ENCODE measurements around the gene YBX3.

YBX3 gene

DNA sequence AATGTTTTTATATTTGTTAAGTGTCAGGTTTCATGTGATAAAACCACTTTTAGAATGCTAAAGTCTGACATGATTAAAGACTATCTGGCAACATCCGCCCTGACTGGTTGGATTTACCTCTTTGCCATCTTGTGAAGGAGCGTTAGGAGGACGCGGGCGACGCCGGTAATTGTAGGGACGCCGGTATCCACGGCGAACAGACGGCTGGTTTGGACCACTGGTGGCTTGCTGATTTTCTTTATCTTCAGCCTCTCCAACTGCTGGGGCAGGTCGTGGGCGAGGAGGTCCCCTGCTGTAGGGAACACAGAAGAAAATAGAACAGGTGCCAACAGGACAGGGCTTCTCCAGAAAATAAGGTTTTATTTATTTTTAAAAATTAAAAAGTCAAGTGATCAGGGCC, 21.3 kb downstream of the YBX3 start:
- TF ChIP-seq EZH2phosphoT487 (IDR thresholded peaks at IDR 0.05; ENCODE audit: borderline replicate concordance, low read length), result no peak
- TF ChIP-seq, protein P1, sequence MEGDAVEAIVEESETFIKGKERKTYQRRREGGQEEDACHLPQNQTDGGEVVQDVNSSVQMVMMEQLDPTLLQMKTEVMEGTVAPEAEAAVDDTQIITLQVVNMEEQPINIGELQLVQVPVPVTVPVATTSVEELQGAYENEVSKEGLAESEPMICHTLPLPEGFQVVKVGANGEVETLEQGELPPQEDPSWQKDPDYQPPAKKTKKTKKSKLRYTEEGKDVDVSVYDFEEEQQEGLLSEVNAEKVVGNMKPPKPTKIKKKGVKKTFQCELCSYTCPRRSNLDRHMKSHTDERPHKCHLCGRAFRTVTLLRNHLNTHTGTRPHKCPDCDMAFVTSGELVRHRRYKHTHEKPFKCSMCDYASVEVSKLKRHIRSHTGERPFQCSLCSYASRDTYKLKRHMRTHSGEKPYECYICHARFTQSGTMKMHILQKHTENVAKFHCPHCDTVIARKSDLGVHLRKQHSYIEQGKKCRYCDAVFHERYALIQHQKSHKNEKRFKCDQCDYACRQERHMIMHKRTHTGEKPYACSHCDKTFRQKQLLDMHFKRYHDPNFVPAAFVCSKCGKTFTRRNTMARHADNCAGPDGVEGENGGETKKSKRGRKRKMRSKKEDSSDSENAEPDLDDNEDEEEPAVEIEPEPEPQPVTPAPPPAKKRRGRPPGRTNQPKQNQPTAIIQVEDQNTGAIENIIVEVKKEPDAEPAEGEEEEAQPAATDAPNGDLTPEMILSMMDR (IDR thresholded peaks at IDR 0.05; ENCODE audit: low read depth, low read length, poor library complexity, severe bottlenecking), result no peak
- Histone ChIP-seq H4K20me1 (ENCODE audit: control insufficient read depth, insufficient read depth, low read depth, low read length) (no peaks in the 10 kb centered on the region), H3K79me2 (ENCODE audit: control insufficient read depth, low read length) (no peaks in the 10 kb centered on the region), H3K36me3 (ENCODE audit: control insufficient read depth, low read length) (no peaks in the 10 kb centered on the region), H3K4me1 (ENCODE audit: control insufficient read depth, low read length) (no peaks in the 10 kb centered on the region), H3K9me3 (ENCODE audit: control insufficient read depth, insufficient read depth, low read length) (no peaks in the 10 kb centered on the region), H3K27me3 (ENCODE audit: control insufficient read depth, low read length) (no peaks in the 10 kb centered on the region; the same call in 1 of the 2 replicates), H3K9me2 (replicated peaks; ENCODE audit: control insufficient read depth, low read length) (no peaks in the 10 kb centered on the region), H3K27ac (ENCODE audit: low read depth, low read length) (no peak overlapping the region), H3F3A (ENCODE audit: control insufficient read depth, insufficient read depth) (no peaks in the 10 kb centered on the region), H3K4me3 (ENCODE audit: low read length) (no peak overlapping the region), H3K4me2 (ENCODE audit: low read length) (no peak overlapping the region)

DNA sequence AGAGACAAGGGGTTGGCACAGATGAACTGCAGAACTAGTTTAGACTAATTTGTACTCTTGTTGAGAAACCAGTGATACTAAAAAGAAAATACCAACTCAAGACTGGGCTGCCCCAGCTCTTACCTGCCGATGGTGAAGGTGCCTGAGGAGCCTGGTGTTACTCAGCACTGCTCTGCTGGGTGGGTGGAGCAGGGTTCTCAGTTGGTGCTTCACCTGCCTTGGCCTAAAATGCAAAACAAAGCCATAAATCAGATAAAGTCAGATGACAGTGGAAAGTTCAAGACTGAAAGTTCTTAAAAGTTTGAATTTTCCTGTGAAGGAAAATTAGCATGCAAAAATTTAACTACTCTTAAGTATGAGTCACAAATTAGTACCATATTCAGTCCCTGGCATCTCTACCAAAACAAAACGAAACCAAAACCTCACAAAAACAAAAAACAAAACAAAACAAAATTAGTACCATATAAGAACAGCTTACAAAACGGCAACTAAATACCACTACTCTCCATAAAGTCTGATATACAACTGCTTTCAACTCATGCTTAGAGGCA, 21.9 kb downstream of the YBX3 start:
- H3K79me2 ChIP-seq (ENCODE audit: control insufficient read depth, low read length), result no peaks in the 10 kb centered on the region
- H3K9me3 ChIP-seq (ENCODE audit: control insufficient read depth, insufficient read depth, low read length), result no peaks in the 10 kb centered on the region
- no peak overlapping the region for H3K27ac ChIP-seq (ENCODE audit: low read depth, low read length)
- H3F3A ChIP-seq (ENCODE audit: control insufficient read depth, insufficient read depth), result no peaks in the 10 kb centered on the region
- H3K9me2 ChIP-seq (replicated peaks; ENCODE audit: control insufficient read depth, low read length), result no peaks in the 10 kb centered on the region
- H3K36me3 ChIP-seq (ENCODE audit: control insufficient read depth, low read length), result no peaks in the 10 kb centered on the region
- no peaks in the 10 kb centered on the region for H4K20me1 ChIP-seq (ENCODE audit: control insufficient read depth, insufficient read depth, low read depth, low read length)
- no peak for TF ChIP-seq EZH2phosphoT487 (IDR thresholded peaks at IDR 0.05; ENCODE audit: borderline replicate concordance, low read length)
- TF ChIP-seq, protein P1 (IDR thresholded peaks at IDR 0.05; ENCODE audit: low read depth, low read length, poor library complexity, severe bottlenecking), result no peak
- H3K4me3 ChIP-seq (ENCODE audit: low read length), result no peak overlapping the region
- no peaks in the 10 kb centered on the region for H3K4me1 ChIP-seq (ENCODE audit: control insufficient read depth, low read length)
- H3K4me2 ChIP-seq (ENCODE audit: low read length), result no peak overlapping the region
- H3K27me3 ChIP-seq (ENCODE audit: control insufficient read depth, low read length), result no peaks in the 10 kb centered on the region; the same call in 1 of the 2 replicates

DNA sequence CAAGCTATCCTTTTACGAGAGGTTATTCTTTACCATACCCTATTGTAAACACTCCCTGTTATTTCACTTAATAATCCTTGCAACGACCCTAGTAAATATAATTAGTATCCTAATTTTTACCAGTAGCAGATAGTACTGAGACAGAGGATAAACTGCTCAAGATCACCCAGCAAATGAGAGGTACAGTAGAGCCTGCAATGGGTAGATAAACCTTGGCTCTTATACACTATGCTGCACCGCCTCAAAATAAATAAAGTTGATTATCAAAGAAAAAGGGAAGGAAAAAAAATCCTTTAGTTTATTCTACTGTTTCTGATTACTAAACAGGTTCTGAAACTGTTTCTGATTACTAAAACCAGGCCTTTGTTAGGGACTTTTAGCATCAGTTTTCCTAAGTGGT, 22.5 kb downstream of the YBX3 start:
- H3F3A ChIP-seq (ENCODE audit: control insufficient read depth, insufficient read depth), result no peaks in the 10 kb centered on the region
- H3K9me2 ChIP-seq (replicated peaks; ENCODE audit: control insufficient read depth, low read length), result no peaks in the 10 kb centered on the region
- H3K79me2 ChIP-seq (ENCODE audit: control insufficient read depth, low read length), result no peaks in the 10 kb centered on the region
- H3K27me3 ChIP-seq (ENCODE audit: control insufficient read depth, low read length), result no peaks in the 10 kb centered on the region
- TF ChIP-seq, protein P1 (IDR thresholded peaks at IDR 0.05; ENCODE audit: low read depth, low read length, poor library complexity, severe bottlenecking), result no peak
- no peak for TF ChIP-seq EZH2phosphoT487 (IDR thresholded peaks at IDR 0.05; ENCODE audit: borderline replicate concordance, low read length)
- no peaks in the 10 kb centered on the region for H3K4me1 ChIP-seq (ENCODE audit: control insufficient read depth, low read length)
- H3K4me2 ChIP-seq (ENCODE audit: low read length), result no peak overlapping the region
- no peak overlapping the region for H3K27ac ChIP-seq (ENCODE audit: low read depth, low read length)
- no peaks in the 10 kb centered on the region for H4K20me1 ChIP-seq (ENCODE audit: control insufficient read depth, insufficient read depth, low read depth, low read length)
- no peaks in the 10 kb centered on the region for H3K36me3 ChIP-seq (ENCODE audit: control insufficient read depth, low read length)
- H3K4me3 ChIP-seq (ENCODE audit: low read length), result no peak overlapping the region
- H3K9me3 ChIP-seq (ENCODE audit: control insufficient read depth, insufficient read depth, low read length), result no peaks in the 10 kb centered on the region

Measured in DOHH2 (cell line).